Parathyroid adenoma (tissue), 2 donors: Measurements from ENCODE around the gene UCHL3.
"Not testable (repeated sequence)": the region's sequence is repeated elsewhere in the genome, so short reads cannot be mapped to it uniquely, and the experiment has no call there.

Experiments
- H2AFZ ChIP-seq: fragments of 300-600 bp; sonication (generic); one replicate; pipeline ENCODE4 v1.7.0; 2017; ENCODE audit warnings: antibody characterized with exemption, mild to moderate bottlenecking
- H3K27ac ChIP-seq: fragments of 300-600 bp; sonication (generic); one replicate; pipeline ENCODE4 v1.7.0; 2017
- H3K27me3 ChIP-seq: fragments of 300-600 bp; sonication (generic); one replicate; pipeline ENCODE4 v1.7.0; 2017; ENCODE audit warnings: low read length; ENCODE audit not compliant: control insufficient read depth, insufficient read depth
- H3K36me3 ChIP-seq: fragments of 300-600 bp; sonication (generic); one replicate; pipeline ENCODE4 v1.7.0; 2017; ENCODE audit warnings: low read length; ENCODE audit not compliant: control insufficient read depth, insufficient read depth
- H3K4me1 ChIP-seq: fragments of 300-600 bp; sonication (generic); one replicate; pipeline ENCODE4 v1.7.0; 2017; ENCODE audit warnings: control low read depth
- H3K4me2 ChIP-seq: fragments of 300-600 bp; sonication (generic); one replicate; pipeline ENCODE4 v1.7.0; 2017; ENCODE audit warnings: low read length
- H3K4me3 ChIP-seq: fragments of 300-600 bp; sonication (generic); one replicate; pipeline ENCODE4 v1.7.0; 2017; ENCODE audit warnings: low read depth, low read length
- H3K79me2 ChIP-seq: fragments of 300-600 bp; sonication (generic); one replicate; pipeline ENCODE4 v1.7.0; 2017; ENCODE audit warnings: control low read depth
- H3K9ac ChIP-seq: fragments of 300-600 bp; sonication (generic); one replicate; pipeline ENCODE4 v1.7.0; 2017; ENCODE audit warnings: mild to moderate bottlenecking
- H3K9me3 ChIP-seq: fragments of 300-600 bp; sonication (generic); one replicate; pipeline ENCODE4 v1.7.0; 2017; ENCODE audit warnings: low read length; ENCODE audit not compliant: control insufficient read depth
- TF ChIP-seq, protein P1 (sequence below): fragments of 300-600 bp; sonication (generic); IDR thresholded peaks from one replicate; pipeline ENCODE4 v1.7.0; 2017; ENCODE audit warnings: antibody characterized with exemption, mild to moderate bottlenecking
- donor health status: primary hyperparathyroidism.

Gene UCHL3

DNA sequence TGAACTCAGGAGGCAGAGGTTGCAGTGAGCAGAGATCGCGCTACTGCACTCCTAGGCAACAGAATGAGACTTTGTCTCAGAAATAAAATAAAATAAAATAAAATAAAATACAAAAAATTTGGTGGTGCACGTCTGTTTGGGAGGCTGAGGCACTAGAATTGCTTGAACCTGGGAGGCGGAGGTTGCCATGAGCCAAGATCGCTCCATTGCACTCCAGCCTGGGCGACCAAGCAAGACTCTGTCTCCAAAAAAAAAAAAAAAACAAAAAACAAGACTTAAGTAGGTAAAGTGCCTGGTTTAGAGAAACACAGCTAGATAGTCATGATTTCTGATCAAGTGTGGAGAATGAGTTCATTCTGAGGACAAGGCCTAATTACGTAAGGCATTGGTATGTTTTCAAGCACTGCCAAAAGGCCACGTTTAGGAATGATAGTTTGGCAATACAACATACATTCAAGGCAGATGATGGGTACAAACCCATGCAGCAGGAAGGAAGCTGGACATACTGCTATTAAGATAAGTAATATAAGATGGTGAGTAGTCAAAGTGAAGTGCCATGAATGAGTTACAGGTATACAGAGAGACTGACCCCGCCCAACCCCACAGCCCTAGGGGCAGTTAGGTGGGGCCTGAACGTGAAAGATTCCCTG lies 4.8 kb upstream of the UCHL3 start:
- no peaks in the 10 kb centered on the region for H3K36me3 ChIP-seq
- no peak overlapping the region for H3K27ac ChIP-seq
- TF ChIP-seq, protein P1, sequence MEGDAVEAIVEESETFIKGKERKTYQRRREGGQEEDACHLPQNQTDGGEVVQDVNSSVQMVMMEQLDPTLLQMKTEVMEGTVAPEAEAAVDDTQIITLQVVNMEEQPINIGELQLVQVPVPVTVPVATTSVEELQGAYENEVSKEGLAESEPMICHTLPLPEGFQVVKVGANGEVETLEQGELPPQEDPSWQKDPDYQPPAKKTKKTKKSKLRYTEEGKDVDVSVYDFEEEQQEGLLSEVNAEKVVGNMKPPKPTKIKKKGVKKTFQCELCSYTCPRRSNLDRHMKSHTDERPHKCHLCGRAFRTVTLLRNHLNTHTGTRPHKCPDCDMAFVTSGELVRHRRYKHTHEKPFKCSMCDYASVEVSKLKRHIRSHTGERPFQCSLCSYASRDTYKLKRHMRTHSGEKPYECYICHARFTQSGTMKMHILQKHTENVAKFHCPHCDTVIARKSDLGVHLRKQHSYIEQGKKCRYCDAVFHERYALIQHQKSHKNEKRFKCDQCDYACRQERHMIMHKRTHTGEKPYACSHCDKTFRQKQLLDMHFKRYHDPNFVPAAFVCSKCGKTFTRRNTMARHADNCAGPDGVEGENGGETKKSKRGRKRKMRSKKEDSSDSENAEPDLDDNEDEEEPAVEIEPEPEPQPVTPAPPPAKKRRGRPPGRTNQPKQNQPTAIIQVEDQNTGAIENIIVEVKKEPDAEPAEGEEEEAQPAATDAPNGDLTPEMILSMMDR: no peak
- H3K4me2 ChIP-seq: no peak overlapping the region
- H3K79me2 ChIP-seq: no peaks in the 10 kb centered on the region
- no peak overlapping the region for H3K9ac ChIP-seq
- H3K27me3 ChIP-seq: no peaks in the 10 kb centered on the region
- H2AFZ ChIP-seq: no peak overlapping the region
- no peaks in the 10 kb centered on the region for H3K4me1 ChIP-seq
- no peak overlapping the region for H3K4me3 ChIP-seq
- H3K9me3 ChIP-seq: no peaks in the 10 kb centered on the region

DNA sequence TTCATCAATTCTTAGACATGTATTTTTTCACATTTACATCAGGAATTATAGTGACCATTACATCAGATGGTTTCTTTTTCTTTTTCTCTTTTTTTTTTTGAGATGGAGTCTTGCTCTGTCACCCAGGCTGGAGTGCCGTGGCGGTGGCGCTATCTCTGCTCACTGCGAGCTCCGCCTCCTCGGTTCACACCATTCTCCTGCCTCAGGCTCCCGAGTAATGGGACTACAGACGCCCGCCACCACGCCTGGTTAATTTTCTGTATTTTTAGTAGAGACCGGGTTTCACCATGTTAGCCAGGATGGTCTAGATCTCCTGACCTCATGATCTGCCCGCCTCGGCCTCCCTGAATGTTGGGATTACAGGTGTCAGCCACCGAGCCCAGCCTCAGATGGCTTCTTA lies 4.2 kb upstream of the UCHL3 start:
- not testable (repeated sequence) for H3K27me3 ChIP-seq, H3K27ac ChIP-seq, H3K4me2 ChIP-seq, H3K4me1 ChIP-seq, H3K36me3 ChIP-seq, H3K9ac ChIP-seq, H2AFZ ChIP-seq, H3K9me3 ChIP-seq, H3K4me3 ChIP-seq, H3K79me2 ChIP-seq

DNA sequence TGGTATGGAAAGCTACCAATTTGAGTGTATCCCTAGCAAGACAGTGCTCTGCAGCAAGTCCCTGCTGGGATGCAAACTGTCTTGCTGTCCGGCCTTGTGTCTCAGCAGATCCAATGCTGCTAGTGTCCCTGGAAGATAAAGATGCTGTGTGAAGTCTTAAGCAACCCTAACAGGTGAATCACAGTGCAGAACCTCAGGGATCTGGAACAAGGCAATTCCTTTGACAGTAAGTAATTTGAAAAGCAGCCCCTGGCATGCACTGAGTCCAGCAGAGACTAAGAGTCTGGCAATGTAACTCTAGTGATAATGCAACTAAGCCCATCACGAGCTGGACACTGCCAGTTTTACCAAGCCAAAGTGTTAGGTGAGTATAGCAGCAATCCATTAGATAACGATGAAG lies 1.7 kb upstream of the UCHL3 start:
- TF ChIP-seq, protein P1: no peak
- H3K9me3 ChIP-seq: no peaks in the 10 kb centered on the region
- no peak overlapping the region for H3K4me2 ChIP-seq
- H3K36me3 ChIP-seq: no peaks in the 10 kb centered on the region
- H3K27ac ChIP-seq: no peak overlapping the region
- no peaks in the 10 kb centered on the region for H3K4me1 ChIP-seq
- no peak overlapping the region for H2AFZ ChIP-seq
- no peak overlapping the region for H3K9ac ChIP-seq
- peaks cover 4% of the 10 kb centered on the region for H3K79me2 ChIP-seq
- H3K4me3 ChIP-seq: no peak overlapping the region
- no peaks in the 10 kb centered on the region for H3K27me3 ChIP-seq

DNA sequence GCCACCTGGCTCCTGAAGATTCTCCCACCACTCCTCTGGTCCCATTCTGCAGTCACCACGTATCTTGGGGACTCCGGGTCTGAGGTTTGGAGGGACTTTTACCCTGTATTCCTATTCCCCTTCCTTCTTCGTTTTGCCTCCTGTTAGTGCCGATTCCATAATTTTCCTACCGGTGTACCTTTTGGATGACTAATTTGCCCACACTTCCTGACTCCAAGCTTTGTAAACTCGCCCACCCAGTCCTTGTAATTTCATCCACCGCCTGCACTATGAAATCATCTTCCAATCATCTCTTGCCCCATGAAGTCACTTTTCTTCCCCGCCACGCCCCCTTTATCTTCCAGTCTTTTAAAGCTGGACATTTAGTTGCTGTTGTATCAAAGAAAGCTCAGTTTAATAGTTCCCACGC lies 572 bp downstream of the UCHL3 start:
- peaks cover 4% of the 10 kb centered on the region for H3K79me2 ChIP-seq
- H3K9me3 ChIP-seq: no peaks in the 10 kb centered on the region
- H3K4me3 ChIP-seq: peak overlapping the region; percentile 85
- H3K27me3 ChIP-seq: no peaks in the 10 kb centered on the region
- H3K4me1 ChIP-seq: no peaks in the 10 kb centered on the region
- peak overlapping the region; percentile 76 for H3K27ac ChIP-seq
- H3K36me3 ChIP-seq: no peaks in the 10 kb centered on the region
- TF ChIP-seq, protein P1: no peak
- peak overlapping the region; percentile 37 for H3K9ac ChIP-seq
- peak overlapping the region; percentile 79 for H3K4me2 ChIP-seq
- H2AFZ ChIP-seq: peak overlapping the region; percentile 95

DNA sequence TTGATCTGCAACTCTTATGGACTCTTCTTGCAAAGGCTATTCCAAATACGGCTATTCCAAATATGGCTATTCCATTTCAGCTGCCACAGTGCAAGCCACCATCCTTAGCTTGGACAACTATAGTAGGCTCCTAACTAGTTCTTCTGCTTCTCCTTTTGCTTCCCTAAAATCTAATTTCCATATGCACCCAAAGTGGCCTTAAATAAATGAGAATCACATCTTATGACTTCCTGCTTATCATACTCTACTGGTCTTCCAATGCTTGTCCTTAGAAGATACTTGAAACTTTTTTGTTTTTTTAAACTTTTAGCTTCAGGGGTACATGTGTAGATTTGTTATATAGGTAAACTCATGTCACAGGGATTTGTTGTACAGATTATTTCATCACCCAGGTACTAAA lies 4.9 kb downstream of the UCHL3 start:
- H3K27me3 ChIP-seq: no peaks in the 10 kb centered on the region
- H3K79me2 ChIP-seq: peaks cover 4% of the 10 kb centered on the region
- H3K36me3 ChIP-seq: no peaks in the 10 kb centered on the region
- no peak overlapping the region for H3K27ac ChIP-seq
- no peaks in the 10 kb centered on the region for H3K4me1 ChIP-seq
- no peak overlapping the region for H3K4me3 ChIP-seq
- H3K9me3 ChIP-seq: no peaks in the 10 kb centered on the region
- H2AFZ ChIP-seq: no peak overlapping the region
- no peak overlapping the region for H3K9ac ChIP-seq
- no peak overlapping the region for H3K4me2 ChIP-seq
- TF ChIP-seq, protein P1: no peak
